WI38 (cell line): Measurements from ENCODE around the gene GPATCH3.

Source experiments
- H3K4me3 ChIP-seq: 2 replicates; pipeline ENCODE4 v1.5.1; 2011; ENCODE audit warnings: low read depth, mild to moderate bottlenecking, control low read depth, low read length
- CTCF ChIP-seq: IDR thresholded peaks from 2 replicates; pipeline ENCODE4 v1.5.1; 2012; ENCODE audit warnings: low read depth, mild to moderate bottlenecking, control low read depth, low read length

GPATCH3 gene

GRCh38 chr1:26942656-26943055 lies 42.4 kb upstream of the GPATCH3 start:
- TF ChIP-seq CTCF, result no peak
- H3K4me3 ChIP-seq, result no peak overlapping the region

GRCh38 chr1:26941311-26941710 lies 41.0 kb upstream of the GPATCH3 start:
- H3K4me3 ChIP-seq, result no peak overlapping the region
- TF ChIP-seq CTCF, result no peak

- no peak overlapping the region for H3K4me3 ChIP-seq
- no peak for TF ChIP-seq CTCF
Observed at GRCh38 chr1:26938659-26939025, 38.4 kb upstream of the GPATCH3 start.

GRCh38 chr1:26938004-26938658 lies 37.9 kb upstream of the GPATCH3 start:
- TF ChIP-seq CTCF, result no peak

GRCh38 chr1:26936823-26937222 lies 36.6 kb upstream of the GPATCH3 start:
- no peak overlapping the region for H3K4me3 ChIP-seq
- no peak for TF ChIP-seq CTCF

More at GRCh38 chr1:26938004-26938658, 37.9 kb upstream of the GPATCH3 start:
- H3K4me3 ChIP-seq, result no peak overlapping the region

GRCh38 chr1:26932531-26932930 lies 32.3 kb upstream of the GPATCH3 start:
- no peak for TF ChIP-seq CTCF
- no peak overlapping the region for H3K4me3 ChIP-seq

- no peak overlapping the region for H3K4me3 ChIP-seq
Observed at GRCh38 chr1:26923711-26924110, 23.4 kb upstream of the GPATCH3 start.

More at GRCh38 chr1:26923711-26924110, 23.4 kb upstream of the GPATCH3 start:
- TF ChIP-seq CTCF, result no peak
